SH-SY5Y (cell line): ENCODE results near the gene SMIM15.

Experiments
- GATA2 ChIP-seq: IDR thresholded peaks from 2 replicates; pipeline ENCODE4 v1.6.1; 2011; ENCODE audit warnings: mild to moderate bottlenecking, low read depth, low read length
- GATA3 ChIP-seq: IDR thresholded peaks from 2 replicates; pipeline ENCODE4 v1.6.1; 2011; ENCODE audit warnings: low read depth, mild to moderate bottlenecking, low read length, moderate library complexity

SMIM15 gene, protein sequence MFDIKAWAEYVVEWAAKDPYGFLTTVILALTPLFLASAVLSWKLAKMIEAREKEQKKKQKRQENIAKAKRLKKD

DNA sequence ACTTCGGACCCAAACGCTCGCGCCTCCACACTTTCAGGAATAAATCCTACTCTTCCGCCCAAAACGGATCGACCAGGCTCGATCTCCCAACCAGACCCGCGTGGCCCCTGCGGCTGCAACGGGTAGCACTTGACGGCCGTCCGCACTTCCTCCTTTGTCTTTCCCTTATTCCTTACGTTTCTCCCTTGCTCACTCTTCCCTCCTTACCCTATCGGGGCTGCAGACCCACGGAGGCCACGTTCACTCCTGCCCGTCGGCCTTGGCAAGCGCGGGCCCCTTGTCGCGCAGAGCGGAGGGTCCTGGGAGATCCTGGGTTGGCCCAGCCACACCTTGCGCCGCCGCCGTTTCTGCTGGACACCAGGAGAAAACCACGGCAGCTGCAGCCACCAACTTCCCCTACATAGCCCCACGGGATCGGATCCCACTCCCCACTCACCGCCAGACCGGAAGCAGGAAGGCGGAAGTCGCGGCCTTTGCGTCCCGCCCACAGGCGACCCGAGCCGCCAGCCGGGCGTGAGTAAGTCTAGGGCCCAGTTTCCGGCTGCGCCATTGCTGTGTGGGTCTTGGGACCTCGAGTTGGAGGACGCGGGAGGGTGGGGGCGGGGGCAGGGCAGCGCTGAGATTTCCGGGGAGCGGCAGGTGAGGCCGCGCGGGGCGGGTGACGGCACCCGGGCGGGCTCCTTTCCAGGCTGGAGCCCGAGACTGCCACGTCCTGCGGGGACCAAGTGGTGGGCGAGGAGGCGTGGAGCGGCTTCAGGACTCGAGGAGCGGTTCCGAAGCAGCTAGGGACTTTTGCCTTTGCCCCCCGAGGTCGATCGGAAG, at the start of gene SMIM15:
Gene SMIM15, minus strand, starts transcription at position 459 of the 822 bp plus-strand sequence. CDS start 2,297 bp downstream, outside the sequence.
- no peak for TF ChIP-seq GATA2
- no peak for TF ChIP-seq GATA3

DNA sequence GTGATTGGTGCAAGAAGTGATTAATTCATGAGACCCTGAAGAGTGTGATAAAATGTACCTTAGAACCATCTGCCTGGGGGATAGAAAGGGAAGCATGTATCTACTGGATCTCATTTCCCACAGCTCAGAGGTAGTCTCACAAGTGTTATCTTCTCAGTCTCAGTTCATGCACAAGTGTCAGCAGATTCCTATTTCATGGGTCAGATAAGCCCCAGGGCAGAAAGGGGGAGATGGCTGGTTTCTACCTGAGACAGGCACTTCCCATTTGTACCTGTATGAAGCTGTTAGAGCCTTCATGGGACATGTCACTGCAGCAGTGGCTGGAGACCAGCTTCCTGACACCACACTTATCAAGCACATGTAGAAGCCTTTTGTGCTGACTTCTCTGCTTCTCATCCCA, 45.6 kb upstream of the SMIM15 start:
- TF ChIP-seq GATA2 (no peak), GATA3 (no peak)

DNA sequence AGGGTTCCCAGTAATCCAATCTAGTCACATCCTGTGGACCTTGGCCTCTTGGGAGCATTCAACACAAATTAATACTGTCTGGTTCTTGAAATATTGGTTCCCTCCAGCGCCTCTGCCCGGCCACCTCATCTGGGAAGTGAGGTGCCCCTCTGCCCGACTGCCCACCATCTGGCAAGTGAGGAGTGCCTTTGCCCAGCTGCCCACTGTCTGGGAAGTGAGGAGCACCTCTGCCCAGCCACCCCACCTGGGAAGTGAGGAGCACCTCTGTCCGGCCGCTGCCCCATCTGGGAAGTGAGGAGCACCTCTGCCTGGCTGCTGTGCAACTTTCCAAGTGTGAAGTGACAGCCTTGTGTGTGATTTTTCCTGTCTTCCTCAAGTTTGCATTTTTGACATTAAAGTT, 42.7 kb upstream of the SMIM15 start:
- TF ChIP-seq GATA3 (no peak), GATA2 (no peak)

DNA sequence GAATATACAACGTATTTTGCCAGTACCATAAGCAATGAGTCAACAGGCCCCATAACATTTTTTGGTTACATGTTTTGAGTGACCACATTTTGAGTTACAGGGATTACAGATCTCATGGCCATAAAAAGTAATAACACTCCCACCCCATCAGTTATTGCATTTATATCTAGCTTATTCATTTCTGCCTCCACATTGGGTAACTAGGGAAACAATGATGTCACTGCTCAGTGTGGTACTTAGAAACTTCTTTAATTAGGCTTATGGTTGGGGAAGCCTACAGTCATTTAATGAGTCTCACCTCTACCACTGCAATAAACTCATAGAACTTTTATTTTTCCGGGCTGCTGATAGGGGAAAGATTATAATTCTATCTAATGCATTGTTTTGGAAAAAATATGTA, 39.9 kb upstream of the SMIM15 start:
- TF ChIP-seq GATA3 (no peak), GATA2 (no peak)

DNA sequence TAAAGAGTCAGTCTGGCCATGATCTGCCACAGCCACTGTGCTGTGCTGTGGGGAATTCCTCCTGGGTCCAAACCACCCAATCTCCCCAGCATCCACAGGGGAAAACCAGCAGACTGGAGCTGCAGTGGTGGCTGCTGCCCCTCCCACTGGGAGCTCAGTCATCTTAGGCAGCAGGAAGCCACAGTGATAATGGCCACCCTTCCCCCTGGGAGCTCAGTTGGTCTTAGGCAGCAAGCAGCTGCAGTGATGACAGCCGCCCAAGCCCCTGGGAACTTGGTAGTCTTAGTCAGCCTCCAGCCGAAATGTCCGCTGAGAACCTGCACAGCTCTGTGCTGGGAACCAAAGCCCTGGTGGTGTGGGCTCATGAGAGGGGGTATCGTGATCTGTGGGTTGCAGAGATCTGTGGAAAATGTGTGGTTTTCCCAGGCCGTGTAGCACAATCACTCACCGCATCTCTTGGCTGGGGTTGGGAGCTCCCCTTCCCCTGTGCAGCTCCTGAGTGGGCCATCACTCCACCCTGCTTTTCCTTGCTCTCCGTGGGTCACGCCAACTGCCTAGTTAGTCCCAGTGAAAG, 38.4 kb upstream of the SMIM15 start:
- TF ChIP-seq GATA2: no peak
- TF ChIP-seq GATA3: no peak

GRCh38 chr5:61198606-61199005, 36.3 kb upstream of the SMIM15 start:
- no peak for TF ChIP-seq GATA2
- TF ChIP-seq GATA3: no peak

DNA sequence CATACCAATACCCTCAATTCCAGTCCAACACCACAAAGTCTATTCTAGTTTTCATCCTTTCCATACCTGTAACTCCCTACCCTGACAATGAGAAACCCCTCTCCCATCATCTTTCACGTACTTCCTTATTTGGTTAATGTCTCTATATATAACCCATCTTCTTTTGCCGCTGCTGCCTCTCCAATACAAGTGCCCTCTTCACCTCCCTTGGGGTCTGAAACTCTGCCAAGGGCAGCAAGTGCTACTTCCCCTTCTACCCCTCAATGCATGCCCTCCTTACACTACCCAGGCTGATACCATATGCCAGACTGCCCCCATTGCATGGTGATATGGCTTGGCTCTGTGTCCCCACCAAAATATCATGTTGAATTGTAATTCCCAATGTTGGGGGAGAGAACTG, 24.4 kb upstream of the SMIM15 start:
- TF ChIP-seq GATA2: no peak
- no peak for TF ChIP-seq GATA3

DNA sequence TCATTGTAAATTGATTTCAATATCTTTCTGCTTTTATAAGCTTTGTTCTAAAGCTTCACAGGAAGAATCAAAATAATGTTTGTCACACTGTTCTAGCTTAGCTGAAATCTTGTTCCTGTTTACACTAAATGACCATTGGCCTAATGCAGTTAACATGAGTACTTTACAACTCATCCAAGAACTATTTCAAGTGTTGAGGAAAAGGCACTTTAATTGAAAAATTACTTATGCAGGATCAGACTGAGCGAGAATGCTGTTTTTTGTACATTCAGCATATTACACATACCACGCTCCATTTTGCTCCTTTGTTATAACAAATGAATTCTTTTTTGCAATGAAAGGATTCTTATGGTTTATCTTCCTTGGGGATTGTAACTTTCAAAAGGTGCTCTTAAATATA, 22.4 kb upstream of the SMIM15 start:
- TF ChIP-seq GATA2: no peak
- TF ChIP-seq GATA3: no peak

DNA sequence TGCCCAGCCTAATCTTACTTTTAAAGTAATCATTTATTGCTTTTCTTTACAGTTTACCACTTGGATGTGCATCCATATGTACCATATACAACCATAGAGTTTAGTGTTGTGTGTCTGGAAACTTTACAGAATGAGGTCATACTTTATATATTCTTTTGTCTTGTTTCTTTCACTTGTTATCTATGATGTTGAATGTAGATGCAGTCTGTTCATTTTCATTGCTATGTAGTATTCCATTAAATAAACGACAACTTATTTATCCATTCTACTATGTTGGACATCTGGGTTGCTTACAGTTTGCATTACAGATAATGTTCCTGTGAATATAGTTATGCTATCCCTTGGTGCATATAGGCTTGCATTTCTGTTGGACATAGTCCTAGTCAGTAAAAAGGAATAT, 21.3 kb upstream of the SMIM15 start:
- TF ChIP-seq GATA2: no peak
- no peak for TF ChIP-seq GATA3

- no peak for TF ChIP-seq GATA2
- no peak for TF ChIP-seq GATA3
Measured at GRCh38 chr5:61182449-61182848, 20.2 kb upstream of the SMIM15 start.

GRCh38 chr5:61180886-61181285, 18.6 kb upstream of the SMIM15 start:
- TF ChIP-seq GATA3: no peak
- no peak for TF ChIP-seq GATA2

DNA sequence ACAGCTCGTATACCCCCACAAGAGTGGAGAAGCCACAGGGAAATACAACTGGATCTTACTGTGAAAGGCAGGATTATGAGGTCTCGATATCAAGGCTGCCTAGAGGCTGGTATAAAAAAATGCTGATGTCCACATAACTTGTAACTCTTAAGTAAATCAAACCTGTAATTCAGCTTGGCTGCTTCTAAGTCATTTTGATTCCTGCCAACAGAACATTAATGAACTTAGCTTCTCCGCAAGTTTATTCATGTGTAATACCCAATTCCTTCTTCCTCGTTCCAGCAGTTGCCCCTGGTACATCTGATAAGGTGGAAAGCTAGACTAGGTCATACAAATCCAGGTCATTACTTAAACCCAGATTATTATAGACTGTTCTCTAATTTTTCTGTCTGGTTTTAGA, 16.4 kb upstream of the SMIM15 start:
- no peak for TF ChIP-seq GATA3
- TF ChIP-seq GATA2: no peak

GRCh38 chr5:61177716-61178115, 15.4 kb upstream of the SMIM15 start:
- TF ChIP-seq GATA3 (no peak), GATA2 (no peak)

DNA sequence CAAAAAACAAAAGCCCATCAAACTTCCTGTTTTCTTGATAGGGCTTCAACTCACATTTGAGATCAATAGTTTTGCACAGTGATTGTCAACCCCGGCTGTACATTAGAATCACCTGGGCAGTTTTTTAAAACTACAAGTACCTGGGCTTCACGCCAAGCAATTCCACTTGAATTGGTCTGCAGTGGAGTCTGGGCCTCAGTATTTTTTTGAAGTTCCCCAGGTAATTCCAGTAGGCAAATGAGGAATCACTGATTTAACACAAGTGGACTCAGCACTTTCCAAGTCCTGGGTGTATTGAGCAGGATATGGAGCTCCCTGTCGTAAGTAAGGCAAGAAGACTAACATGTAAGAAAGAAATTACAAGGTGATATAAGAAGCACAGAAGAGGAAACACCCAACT, 14.8 kb upstream of the SMIM15 start:
- no peak for TF ChIP-seq GATA3
- no peak for TF ChIP-seq GATA2

DNA sequence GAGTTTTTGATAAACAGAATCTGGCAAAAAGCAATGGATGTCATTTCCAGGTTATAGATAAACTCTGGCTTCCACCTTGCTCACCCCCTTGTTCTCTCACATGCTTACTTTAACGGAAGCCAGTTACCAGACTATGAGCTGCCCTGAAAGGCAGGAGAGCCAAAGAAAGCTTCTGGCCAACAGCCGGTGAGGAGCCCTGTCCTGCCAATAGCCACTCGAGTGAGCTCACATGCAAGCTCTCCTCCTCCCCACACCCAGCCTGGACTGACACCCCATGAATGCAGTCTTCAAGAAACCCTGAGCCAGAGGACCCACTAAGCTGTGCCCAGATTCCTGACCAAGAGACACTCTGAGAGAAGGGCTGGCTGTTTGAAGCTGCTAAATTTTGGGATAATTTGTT, 14.4 kb upstream of the SMIM15 start:
- TF ChIP-seq GATA2: no peak
- TF ChIP-seq GATA3: no peak

GRCh38 chr5:61171479-61171878, 9.2 kb upstream of the SMIM15 start:
- TF ChIP-seq GATA3: no peak
- TF ChIP-seq GATA2: no peak
